ENCODE data around the gene ASS1. TPM values are rescaled to one million over a fixed set of nuclear protein-coding genes. Genes with fewer than 3 reads are reported as not detected.
A peak's percentile ranks its signal among the peaks of the same experiment; 100 is the strongest.

Gene ASS1
- total RNA-seq, 1 experiment from 2014 or later = 26.2 TPM

- H3K4me3 ChIP-seq (ENCODE audit: low read depth in 2 of 2, low read length in 2 of 2) = no peak overlapping the region
- in situ Hi-C loops (cut with HindIII; ENCODE audit: low pct_unique_long_range_greater_than_20kb, low sequenced_read_pairs) = no loop called here
- H3K27me3 ChIP-seq (ENCODE audit: control insufficient read depth, insufficient read depth, low read length) = no peaks in the 10 kb centered on the region
- no peak for ATAC-seq
- no peak overlapping the region for H3K27ac ChIP-seq (ENCODE audit: low read length)
- TF ChIP-seq REST (IDR thresholded peaks at IDR 0.05; ENCODE audit: insufficient read depth in 1 of 2, low read depth in 2 of 2, low read length in 1 of 2) (no peak), POLR2AphosphoS5 (IDR thresholded peaks at IDR 0.05; ENCODE audit: low read depth, low read length) (no peak), TCF7L2 (IDR thresholded peaks at IDR 0.05; ENCODE audit: low read depth, low read length) (no peak), SIN3A (IDR thresholded peaks at IDR 0.05; ENCODE audit: borderline replicate concordance, insufficient read depth, low read depth, low read length) (no peak), CTCF (IDR thresholded peaks at IDR 0.05) (no peak)
- H3K4me1 ChIP-seq (ENCODE audit: control insufficient read depth, insufficient read depth, low read length) = no peaks in the 10 kb centered on the region
- ChIA-PET POLR2A (no interaction called here), CTCF (no interaction called here)
- no peaks in the 10 kb centered on the region for H3K9me3 ChIP-seq (ENCODE audit: control insufficient read depth, insufficient read depth, low read depth, low read length)
- intact Hi-C loops (cut with micrococcal nuclease; ENCODE audit: unreplicated experiment) = no loop called here
- BruUV-seq (replicated peaks) = no TSS peak
- H3K36me3 ChIP-seq (ENCODE audit: control insufficient read depth, insufficient read depth, low read length) = no peaks in the 10 kb centered on the region
- no peak for DNase-seq (ENCODE audit: low read depth, low spot score)
Observed at GRCh38 chr9:130479587-130479986, 34.8 kb downstream of the ASS1 start.

GRCh38 chr9:130480673-130481072, 35.9 kb downstream of the ASS1 start:
- no peak overlapping the region for H3K4me3 ChIP-seq (ENCODE audit: low read depth in 2 of 2, low read length in 2 of 2)
- H3K36me3 ChIP-seq (ENCODE audit: control insufficient read depth, insufficient read depth, low read length) = no peaks in the 10 kb centered on the region
- TF ChIP-seq POLR2AphosphoS5 (IDR thresholded peaks at IDR 0.05; ENCODE audit: low read depth, low read length) (no peak), REST (IDR thresholded peaks at IDR 0.05; ENCODE audit: insufficient read depth in 1 of 2, low read depth in 2 of 2, low read length in 1 of 2) (no peak), CTCF (IDR thresholded peaks at IDR 0.05) (no peak), TCF7L2 (IDR thresholded peaks at IDR 0.05; ENCODE audit: low read depth, low read length) (no peak), SIN3A (IDR thresholded peaks at IDR 0.05; ENCODE audit: borderline replicate concordance, insufficient read depth, low read depth, low read length) (no peak)
- H3K27me3 ChIP-seq (ENCODE audit: control insufficient read depth, insufficient read depth, low read length) = no peaks in the 10 kb centered on the region
- ChIA-PET POLR2A (no interaction called here), CTCF (interaction anchor here (0.6 kb wide), 1 partner anchor 174 kb away, joined by 4 read pairs; no protein-coding TSS in a partner anchor)
- in situ Hi-C loops (cut with HindIII; ENCODE audit: low pct_unique_long_range_greater_than_20kb, low sequenced_read_pairs) = no loop called here
- BruUV-seq (replicated peaks) = no TSS peak
- no peaks in the 10 kb centered on the region for H3K9me3 ChIP-seq (ENCODE audit: control insufficient read depth, insufficient read depth, low read depth, low read length)
- DNase-seq (ENCODE audit: low read depth, low spot score) (no peak), ATAC-seq (peak; percentile 66; the same call in 1 of the 2 replicates)
- H3K4me1 ChIP-seq (ENCODE audit: control insufficient read depth, insufficient read depth, low read length) = no peaks in the 10 kb centered on the region
- intact Hi-C loops (cut with micrococcal nuclease; ENCODE audit: unreplicated experiment) = no loop called here
- no peak overlapping the region for H3K27ac ChIP-seq (ENCODE audit: low read length)
